HG02588 (cell line): Measurements from ENCODE around the gene GALNT4.

Source experiments
- ATAC-seq: cut with Tn5 transposase; IDR thresholded peaks from one replicate; pipeline ENCODE4 v1.9.1; 2021; ENCODE audit warnings: mild to moderate bottlenecking, moderate library complexity; ENCODE audit not compliant: unreplicated experiment

Gene GALNT4

DNA sequence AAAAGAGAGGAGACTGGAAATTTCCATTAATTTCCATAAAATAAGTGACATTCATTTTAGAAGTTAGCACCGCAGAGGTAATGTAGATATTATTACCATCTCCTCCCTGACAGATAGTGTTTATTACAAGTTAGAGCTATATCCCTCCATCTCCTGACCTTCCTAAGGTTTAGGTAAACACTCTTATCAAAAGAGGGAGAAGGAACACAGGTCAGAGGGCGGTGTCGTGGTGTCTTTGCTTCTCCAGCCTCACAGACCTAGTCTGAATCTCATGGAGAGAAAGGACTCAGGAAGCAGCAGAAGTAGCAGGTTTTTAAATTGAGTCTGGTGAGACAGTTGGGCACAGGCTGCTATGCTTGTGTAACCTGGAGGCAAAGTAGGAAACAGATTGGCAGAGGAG is 12.8 kb upstream of the GALNT4 start:
- no peak for ATAC-seq

DNA sequence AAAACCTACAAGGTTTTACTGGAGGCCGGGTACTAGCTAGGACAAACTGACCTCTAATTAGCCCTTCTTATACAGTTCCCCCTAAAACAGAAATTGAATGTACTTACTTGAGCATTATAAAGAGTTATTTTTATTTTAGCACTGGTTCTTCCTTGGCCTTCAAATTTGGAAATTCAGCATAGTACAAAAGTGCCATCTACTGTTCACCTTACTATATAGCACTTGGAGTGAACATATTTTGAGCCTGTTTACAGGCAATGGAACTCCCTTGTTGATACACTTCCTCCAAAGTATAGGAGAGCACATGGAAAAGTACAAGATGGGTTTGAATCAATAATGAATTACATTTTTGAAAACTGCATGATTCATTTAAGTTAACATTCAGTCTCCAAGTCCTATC is 5.1 kb upstream of the GALNT4 start:
- ATAC-seq: no peak

DNA sequence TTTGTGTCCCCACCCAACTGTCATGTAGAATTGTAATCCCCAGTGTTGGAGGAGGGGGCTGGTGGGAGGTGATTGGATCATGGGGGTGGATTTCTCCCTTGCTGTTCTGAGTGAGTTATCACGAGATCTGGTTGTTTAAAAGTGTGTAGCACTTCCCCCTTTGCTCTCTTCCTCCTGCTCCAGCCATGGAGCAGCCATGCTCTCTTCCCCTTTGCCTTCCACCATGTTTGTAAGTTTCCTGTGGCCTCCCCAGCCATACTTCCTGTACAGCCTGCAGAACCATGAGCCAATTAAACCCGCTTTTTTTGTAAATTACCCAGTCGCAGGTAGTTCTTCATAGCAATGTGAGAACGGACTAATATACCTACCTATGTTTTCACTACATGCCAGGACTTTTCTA is 3.8 kb upstream of the GALNT4 start:
- ATAC-seq: no peak

DNA sequence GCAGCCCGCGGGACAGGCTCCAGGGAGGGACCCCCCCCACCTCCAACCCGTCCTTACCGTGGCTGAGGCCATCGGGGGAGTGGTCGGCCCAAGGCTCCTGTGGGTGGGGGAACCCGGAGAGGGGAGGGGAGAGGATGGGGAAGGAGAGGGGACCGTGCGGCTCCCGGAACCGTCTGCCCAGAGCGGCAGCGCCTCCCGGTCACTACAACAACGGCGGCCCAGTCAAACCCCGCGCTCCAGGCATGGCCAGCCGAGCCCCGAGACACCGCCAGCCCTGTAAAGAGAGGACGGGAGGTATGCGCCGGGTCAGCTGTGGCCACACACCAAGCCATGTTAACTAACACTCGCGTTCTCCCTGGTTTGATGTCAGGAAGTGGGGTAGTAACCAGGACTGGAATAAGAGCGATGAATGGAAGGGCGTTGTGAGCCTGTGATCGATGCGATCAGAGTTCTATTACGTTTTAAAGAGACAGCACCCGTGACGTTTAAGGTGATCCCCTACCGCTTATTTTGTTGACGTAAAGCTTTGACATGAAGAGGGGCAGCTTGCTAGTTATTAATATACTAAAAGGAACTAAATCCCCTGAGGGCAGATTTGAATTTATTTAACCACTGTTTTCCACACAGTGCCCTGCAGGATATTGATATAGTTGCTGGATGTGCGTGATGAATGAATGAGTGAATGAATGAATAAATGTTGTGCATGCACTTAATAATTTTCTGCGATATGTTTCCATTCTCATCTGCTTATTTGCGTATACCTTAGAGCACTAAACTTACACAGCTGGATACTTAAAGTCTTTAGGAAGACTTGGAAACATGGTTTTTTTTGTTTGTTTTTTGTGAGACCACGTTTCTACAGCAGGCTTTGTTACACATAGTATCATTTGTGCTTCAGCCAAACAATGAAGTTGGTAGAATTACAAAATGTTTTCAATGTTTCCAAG is 1.5 kb upstream of the GALNT4 start, which contains the start of gene POC1B:
TSS of gene POC1B (minus strand) at position 224 of the 947 bp plus-strand sequence. CDS start at position 72, 152 bp downstream.
- ATAC-seq: peak; percentile 71

DNA sequence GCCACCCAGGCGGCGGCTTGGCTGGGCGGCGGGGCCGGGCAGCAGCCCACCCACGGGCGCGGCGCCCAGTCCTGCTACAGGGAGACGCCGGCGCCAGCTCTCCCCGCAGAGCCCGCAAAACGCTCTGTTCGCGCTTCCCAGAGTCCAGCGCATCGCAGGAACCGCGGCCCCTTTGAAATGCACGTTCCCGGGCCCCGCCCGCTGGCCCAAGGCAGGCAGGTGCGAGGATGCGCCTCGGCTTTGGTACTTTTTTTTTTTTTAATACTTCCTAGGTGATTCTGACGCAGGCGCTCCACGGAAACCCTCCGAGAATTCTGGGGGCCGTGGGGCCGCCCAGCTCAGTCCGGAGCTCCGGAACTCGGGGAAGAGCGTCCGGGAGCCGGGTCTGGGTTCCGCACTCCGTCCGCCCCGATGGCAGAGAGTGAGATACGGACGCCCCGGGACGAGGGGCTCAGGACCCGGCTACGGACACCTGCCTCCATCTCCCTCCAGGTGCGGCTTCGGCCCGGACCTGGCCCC is 768 bp upstream of the GALNT4 start:
- peak; percentile 32 for ATAC-seq

DNA sequence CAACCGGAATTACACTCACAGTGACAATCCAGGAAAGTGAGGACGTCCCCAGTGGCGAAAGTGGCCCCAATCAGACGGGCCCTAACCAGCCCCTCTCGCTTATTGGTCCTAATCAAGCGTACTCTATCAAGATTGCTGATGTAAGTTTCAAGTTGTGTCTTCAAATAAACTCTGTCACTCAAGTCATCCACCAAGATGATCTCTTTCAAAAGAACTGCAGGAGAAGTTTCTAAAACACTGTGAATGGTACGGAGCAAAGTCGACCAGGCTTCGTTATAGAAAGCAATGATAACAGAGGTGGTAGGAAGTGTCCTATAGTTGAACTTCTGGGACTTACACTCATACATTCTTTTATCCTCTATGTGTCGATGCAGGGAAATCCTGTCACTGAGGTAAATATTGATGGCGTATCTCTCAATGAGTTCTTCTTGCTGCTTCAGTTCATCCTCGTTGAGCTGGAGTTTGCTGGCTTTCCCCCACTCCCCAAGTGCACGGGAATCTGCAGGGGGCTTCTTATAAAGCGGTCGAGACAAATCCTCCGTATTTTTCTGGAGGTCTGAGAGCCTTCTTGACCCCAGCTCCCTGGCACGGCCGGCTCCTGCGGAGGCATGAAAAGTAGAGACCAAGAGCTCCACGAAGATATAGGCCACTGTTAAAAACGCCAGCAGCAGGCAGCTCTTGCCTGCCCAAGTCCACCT is 604 bp downstream of the GALNT4 start:
- ATAC-seq: no peak

DNA sequence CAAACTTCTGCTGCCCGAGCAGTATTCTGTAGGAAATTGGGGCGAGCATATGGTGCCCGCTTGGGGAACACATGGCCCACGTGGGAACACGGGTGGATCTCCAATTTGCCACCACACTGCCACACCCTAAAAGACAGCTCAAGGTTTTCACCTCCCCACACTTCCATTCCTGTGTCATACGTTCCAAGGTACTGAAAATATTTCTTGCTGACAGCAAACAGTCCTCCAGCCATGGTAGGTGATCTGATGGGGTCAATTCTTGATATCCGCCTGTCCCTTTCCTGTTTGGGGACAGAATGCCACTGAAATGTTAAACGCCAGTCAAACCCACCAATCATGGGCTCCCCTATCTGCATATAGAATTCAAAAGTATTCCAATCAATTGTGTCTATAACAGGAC is 1.2 kb downstream of the GALNT4 start:
- no peak for ATAC-seq

DNA sequence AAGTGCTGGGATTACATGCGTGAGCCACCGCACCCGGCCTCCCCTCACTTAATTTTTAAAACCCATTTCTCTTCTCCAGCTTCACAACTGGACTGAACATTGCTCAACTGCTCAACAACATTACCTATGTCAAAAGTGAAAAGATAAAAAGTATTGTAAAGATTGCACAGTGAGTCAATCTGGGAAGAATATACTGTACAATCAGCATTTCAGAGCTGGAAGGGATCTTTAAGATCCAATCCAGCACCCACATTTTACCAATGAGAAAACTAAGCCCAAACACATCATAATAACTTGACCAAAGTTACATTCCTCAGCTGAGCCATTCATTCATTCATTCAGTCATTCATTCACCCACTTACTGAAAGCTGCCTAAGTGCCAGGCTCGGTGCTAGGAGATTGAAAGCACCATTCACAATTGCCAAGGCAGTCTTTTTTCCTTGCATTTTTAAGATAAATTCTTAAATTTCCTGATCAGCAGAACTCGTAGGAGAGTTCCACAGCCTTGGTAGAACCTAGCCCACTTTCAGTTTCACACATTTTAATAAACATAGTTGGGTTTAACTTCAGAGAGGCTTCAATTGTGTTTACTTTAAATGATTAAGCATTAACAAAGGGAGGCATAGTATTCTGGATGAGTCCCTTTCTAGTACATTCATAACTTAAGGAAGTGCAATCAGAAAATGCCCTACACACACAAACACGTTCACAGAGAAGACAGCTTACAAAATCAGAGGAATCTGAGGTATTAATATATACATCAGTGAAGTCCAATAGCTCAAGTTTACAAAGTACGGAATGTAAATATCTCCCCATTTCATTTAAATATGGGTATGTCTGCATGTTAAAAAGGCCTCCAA is 3.0 kb downstream of the GALNT4 start:
- ATAC-seq: no peak

DNA sequence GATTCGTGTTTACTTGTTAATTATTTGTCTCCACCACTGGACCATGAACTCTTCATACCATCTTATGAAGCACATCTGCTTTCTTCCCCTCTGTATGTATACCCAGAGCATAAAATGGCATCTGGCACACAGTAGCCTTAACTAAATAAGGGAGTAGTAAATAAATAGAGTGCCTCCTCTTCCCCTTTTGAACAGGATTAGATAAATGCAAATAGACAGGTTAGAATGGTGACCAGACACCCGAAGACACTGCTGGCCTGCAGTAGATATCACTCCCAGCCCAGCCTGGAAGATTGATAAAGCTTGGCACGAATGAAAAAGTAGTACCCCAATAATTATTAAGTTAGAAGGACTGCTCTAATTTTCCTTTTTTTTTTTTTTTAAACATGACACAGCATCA is 6.9 kb downstream of the GALNT4 start:
- ATAC-seq: no peak

DNA sequence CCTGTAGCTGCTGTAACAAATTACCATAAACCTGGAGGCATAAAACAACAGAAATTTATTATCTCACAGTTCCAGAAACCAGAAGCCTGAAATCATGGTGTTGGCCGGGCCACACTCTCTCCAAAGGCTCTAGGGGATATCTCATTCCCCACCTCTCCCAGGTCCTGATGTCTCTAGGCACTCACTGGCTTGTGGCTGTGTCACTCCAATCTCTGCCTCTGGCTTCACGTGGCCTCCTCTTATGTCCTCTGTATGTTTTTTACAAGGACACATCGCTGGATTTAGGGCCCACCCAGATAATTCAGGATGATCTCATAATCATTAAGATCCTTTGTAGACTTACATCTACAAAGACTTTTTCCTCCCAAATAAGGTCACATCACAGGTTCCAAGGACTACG is 8.0 kb downstream of the GALNT4 start:
- no peak for ATAC-seq

DNA sequence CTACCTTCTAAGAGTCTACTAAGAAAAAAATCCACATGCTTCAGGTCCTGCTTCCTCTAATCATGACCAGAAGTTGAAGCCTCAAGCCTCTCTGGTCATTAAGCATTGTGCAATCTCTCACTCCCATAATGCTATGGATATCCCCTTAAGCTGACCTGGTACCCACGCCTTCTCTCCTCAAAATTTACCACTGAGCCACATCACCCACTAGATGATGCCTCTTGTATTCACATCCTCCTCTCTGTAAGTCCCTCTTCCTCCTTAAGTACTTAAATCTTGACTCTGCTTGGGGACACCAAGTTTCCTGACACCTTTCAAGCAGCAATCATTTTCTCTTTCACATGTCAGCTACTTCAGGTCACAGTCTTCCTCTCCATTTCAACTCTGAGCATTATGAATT is 9.8 kb downstream of the GALNT4 start:
- ATAC-seq: peak; percentile 69

DNA sequence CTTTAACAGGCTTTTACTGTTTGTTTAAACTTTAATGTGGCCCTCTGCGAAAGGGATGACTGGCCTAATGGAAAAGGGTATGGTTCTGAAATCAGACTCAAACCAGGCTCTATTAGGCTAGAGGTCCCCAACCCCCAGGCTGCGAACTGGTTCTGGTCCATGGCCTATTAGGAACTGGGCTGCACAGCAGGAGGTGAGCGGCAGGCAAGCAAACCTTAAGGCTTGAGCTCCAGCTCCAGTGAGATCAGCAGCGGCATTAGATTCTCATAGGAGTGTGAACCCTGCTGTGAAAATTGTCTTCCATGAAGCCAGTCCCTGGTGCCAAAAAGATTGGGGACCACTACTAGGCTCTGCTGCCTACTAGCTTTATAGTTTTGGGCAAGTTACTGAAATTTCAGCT is 11.1 kb downstream of the GALNT4 start:
- ATAC-seq: no peak

DNA sequence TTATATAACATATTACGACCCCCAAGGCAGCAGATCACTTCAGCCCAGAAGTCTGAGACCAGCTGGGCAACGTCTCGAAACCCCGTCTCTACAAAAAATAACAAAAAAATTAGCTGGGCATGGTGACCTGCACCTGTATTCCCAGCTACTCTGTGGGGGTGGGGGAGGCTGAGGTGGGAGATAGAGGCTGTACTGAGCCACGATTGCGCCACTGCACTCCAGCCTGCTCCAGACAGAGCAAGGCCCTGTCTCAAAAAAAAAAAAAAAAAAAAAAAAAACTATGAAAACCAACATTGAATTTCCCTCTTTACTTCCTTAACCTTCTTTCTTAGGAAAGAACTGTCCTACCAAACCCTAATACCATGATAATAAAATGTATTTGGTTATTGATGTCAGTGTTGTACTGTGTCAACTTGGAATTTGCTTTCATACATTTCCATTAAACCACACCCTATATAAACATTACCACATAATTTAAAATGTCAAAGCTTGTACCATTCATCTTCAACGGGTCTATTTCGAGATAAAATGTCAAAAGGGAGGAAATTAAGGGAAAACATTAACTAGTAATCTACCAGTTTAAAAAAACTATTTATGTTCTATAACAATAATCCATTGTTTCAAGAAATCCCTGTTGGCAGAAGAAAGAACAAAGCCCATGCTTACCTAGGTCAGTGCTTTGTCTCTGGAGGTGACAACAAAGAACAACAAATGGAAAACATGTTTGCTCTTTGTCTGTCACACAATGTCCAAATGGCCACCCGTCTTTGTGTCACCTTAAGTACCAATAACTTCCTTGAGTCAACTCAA is 17.4 kb downstream of the GALNT4 start:
- no peak for ATAC-seq

DNA sequence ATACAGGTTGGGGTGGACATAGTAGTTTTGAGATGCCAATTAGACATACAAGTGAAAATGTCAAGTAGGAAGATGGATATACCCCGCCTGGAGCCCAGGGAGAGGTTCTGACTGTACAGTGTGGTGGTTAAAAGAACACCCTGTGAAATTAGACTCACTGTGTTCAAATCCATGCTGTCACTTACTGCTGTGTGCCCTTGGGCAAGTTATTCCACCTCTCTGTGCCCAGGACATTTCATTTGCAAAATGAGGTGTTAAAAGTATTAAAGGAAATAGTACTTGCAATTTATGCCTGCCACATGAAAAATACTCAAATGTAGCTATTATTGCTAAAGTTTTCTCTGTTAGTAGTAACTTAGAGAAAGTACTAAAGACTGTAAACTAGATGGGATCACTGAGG is 18.5 kb downstream of the GALNT4 start:
- no peak for ATAC-seq

DNA sequence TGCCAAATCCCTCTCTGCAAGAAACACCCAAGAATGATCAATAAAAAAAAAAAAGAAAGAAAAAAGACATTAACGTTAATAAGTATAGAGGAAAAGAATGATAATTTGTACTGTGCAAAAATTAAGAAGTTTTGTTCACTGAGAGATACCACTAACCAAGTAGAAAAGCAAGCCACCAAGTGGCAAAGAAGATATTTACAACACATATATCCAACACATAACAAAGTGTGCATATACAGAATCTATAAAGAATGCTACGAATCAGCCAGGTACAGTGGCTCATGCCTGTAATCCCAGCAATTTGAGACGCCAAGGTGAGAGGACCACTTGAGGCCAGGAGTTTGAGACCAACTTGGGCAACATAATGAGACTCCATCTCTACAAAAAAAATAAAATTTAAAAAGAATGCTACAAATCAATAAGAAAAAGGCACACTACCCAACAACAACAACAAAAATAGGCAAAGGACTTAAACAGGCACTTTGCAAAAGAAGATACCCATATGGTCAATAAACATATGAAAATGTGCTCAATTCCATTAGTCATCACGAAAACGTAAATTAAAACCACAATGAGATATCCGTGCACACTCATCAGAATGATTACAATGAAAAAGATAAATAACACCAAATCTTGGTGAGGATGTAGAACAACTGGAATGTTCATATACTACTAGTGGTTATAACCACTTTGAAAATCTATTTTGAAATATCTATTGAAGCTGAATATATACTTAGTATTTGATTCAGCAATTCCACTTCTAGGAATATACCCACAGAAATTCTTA is 19.8 kb downstream of the GALNT4 start:
- no peak for ATAC-seq

DNA sequence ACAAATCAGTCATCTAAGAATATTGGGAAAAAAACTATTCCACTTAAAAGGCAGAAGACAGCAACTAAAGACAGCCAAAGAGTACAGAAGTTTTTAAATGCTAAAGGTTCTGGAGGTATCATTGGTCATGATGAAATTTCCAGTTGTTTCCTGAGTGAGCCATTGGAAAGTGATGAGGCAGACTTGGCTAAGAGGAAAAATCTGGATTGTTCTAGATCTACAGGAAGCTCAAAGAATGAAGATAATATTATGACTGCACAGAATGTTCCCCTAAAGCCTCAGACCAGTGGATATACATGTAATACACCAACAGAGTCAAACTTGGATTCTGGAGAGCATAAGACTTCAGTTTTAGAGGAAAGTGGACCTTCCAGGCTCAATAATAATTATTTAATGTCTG is 22.8 kb downstream of the GALNT4 start:
- no peak for ATAC-seq

DNA sequence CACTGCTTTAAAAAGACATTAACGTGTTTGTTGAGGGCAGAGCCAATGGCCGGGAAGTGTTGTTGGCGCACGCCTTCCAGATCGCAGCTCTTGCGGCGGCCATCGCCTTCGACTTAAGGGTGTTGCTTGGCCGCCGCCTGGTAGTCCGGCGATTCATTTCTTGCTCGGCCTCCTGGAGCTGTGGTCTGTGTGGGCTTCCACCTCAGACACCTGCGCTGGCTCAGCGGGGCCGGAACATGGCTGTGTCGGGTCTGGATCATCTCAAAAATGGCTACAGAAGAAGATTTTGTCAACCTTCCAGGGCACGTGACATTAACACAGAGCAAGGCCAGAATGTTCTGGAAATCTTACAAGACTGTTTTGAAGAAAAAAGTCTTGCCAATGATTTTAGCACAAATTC is 24.7 kb downstream of the GALNT4 start:
- no peak for ATAC-seq

DNA sequence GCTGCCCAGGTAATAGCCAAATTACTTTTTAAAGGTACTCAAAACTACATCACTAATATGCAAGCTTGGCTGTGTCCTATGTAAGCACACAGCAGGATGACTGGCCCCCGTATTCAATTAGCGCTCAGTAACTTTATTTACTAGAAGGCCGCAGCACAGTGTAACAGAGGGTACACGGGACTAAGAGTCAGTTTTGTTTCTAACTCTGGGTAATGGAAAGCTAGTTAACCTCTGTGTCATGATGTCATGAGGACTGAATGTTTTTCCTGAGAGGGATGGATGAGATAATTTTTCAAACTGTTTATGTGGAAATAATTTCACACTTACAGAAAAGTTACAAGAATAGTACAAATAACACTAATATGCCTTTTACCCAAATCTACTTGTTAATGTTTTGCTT is 27.1 kb downstream of the GALNT4 start:
- ATAC-seq: no peak

DNA sequence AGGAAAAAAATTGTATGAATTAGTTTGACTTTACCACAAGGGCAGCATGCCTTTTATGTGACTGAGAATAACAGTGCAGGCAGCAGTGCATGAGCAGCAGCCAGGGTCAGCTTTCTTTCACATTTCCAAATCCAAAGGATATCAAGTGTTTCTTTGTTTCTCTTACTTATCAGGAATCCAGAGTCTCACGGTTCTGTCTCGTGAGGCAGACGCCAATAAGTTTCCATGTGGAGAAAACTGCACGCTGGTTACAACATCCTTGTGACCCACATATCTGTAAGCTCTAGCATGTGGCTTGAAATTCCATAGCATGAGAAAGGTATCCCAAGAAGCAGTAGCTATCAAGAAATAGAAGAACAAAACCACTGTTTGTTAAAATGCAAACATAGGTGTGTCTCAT is 27.6 kb downstream of the GALNT4 start:
- no peak for ATAC-seq
